ENCODE measurements around the gene TRIM72. TPM values are rescaled to one million over a fixed set of nuclear protein-coding genes. Genes with fewer than 3 reads are reported as not detected.
"Not testable (repeated sequence)": the region's sequence is repeated elsewhere in the genome, so short reads cannot be mapped to it uniquely, and the experiment has no call there.

The TRIM72 gene
- total and polyA plus RNA-seq, 8 donors: under 0.01 to 0.15 (median 0.10) TPM; not detected in 5

DNA sequence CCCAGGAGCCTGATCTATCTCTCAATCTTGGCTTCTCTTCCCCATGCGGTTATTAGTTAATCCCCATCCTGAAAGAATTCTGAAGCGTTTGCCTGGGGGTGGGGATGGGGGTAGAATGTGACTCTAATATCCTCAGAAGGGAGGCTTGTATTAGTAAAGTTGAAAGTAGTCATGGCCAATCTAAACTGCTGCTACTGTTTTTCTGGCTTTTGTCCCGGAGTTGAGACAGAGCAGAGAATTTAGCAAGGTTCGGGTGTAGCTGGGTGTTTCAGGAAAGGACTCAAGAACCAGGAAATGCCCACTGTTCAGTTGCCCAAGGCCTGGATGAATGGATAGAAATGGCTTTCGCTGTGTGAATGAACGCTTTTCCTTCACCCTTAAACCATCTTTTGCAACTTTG lies 28.3 kb downstream of the TRIM72 start:
- Histone ChIP-seq H3K27ac (no peak overlapping the region), H3K36me3 (no peaks in the 10 kb centered on the region), H3K4me1 (no peaks in the 10 kb centered on the region), H3K4me3 (no peak overlapping the region), H3K9me3 (peaks cover 0 to 5% (median 0%) of the 10 kb centered on the region in 4 donors), H3K27me3 (peaks cover 0 to 23% (median 0%) of the 10 kb centered on the region in 3 donors)
- intact Hi-C loops (cut with DNase I; ENCODE audit: low total_unique reads): no loop called here
- WGBS, 5 donors: 48 to 60% (median 54%) methylated on average over 6 of the region's 6 CpGs
- no peak for DNase-seq
- no peak for TF ChIP-seq POLR2AphosphoS5 (IDR thresholded peaks at IDR 0.05)
- TF ChIP-seq POLR2A (IDR thresholded peaks at IDR 0.05): no peak
- TF ChIP-seq, protein P1, sequence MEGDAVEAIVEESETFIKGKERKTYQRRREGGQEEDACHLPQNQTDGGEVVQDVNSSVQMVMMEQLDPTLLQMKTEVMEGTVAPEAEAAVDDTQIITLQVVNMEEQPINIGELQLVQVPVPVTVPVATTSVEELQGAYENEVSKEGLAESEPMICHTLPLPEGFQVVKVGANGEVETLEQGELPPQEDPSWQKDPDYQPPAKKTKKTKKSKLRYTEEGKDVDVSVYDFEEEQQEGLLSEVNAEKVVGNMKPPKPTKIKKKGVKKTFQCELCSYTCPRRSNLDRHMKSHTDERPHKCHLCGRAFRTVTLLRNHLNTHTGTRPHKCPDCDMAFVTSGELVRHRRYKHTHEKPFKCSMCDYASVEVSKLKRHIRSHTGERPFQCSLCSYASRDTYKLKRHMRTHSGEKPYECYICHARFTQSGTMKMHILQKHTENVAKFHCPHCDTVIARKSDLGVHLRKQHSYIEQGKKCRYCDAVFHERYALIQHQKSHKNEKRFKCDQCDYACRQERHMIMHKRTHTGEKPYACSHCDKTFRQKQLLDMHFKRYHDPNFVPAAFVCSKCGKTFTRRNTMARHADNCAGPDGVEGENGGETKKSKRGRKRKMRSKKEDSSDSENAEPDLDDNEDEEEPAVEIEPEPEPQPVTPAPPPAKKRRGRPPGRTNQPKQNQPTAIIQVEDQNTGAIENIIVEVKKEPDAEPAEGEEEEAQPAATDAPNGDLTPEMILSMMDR (IDR thresholded peaks at IDR 0.05): no peak
- TF ChIP-seq EP300 (IDR thresholded peaks at IDR 0.05): no peak

DNA sequence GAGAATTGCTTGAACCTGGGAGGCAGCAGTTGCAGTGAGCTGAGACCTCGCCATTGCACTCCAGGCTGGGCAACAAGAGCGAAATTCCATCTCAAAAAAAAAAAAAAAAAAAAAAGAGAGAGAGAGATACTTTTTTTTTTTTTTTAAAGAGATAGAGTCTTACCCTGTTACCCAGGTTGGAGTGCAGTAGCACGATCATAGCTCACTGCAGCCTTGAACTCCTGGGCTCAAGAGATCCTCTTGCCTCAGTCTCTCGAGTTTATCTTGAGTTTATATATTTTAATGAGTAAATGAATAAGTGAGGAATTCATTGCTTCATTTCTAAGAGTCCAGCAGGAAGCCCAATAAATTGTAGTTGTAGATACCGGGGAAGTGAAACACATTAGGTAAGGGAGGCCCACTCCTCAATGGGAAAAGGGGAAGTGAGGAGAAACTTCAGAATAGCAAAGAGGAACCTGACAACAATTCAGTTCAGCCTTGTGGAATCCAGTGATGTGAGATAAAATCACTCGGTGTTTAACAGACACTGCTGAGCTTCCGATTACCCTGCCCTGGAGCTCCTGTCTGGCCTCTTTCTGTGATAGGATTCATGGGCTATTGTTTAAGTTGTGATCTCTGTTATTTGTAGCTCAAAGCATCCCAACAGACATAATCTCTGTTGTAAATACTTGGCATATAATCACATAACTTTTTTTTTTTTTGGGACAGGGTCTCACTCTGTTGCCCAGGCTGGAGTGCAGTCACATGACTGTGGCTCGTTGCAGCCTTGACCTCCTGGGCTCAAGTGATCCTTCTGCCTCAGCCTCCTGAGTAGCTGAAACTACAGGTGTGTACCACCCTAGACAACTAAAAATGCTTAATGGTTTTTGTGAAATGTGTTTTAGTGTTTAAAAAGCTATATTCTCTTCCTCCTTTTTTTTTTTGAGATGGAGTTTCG lies 30.1 kb downstream of the TRIM72 start:
- TF ChIP-seq EP300 (IDR thresholded peaks at IDR 0.05) (no peak), POLR2AphosphoS5 (IDR thresholded peaks at IDR 0.05) (no peak), POLR2A (IDR thresholded peaks at IDR 0.05) (no peak)
- TF ChIP-seq, protein P1 (IDR thresholded peaks at IDR 0.05): no peak
- Histone ChIP-seq H3K4me3 (no peak overlapping the region), H3K9me3 (peaks cover 0 to 5% (median 0%) of the 10 kb centered on the region in 4 donors), H3K4me1 (no peaks in the 10 kb centered on the region), H3K27ac (peak overlapping the region in 1 of 5 donors; percentile 0), H3K36me3 (no peaks in the 10 kb centered on the region), H3K27me3 (peaks cover 0 to 37% (median 0%) of the 10 kb centered on the region in 3 donors)
- 52 to 63% (median 57%) methylated on average over 8 to 9 of the region's 9 CpGs for WGBS, 5 donors
- intact Hi-C loops (cut with DNase I; ENCODE audit: low total_unique reads): no loop called here
- DNase-seq: peak in 1 of 2 donors; percentile 16

DNA sequence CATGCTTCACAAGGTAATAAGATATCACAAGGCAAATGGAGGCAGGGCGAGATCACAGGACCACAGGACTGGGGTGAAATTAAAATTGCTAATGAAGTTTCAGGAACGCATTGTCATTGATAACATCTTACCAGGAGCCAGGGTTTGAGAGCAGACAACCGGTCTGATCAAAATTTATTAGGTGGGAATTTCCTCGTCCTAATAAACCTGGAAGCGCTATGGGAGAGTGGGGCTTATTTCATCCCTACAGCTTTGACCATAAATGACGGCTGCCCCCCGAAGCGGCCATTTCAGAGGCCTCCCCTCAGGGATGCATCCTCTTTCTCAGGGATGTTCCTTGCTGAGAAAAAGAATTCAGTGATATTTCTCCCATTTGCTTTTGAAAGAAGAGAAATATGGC lies 31.7 kb downstream of the TRIM72 start:
- DNase-seq; H3K36me3 ChIP-seq; H3K9me3 ChIP-seq; H3K27ac ChIP-seq; H3K4me1 ChIP-seq; intact Hi-C loops (cut with DNase I; ENCODE audit: low total_unique reads); H3K4me3 ChIP-seq: not testable (repeated sequence)
- WGBS, 5 donors: 34 to 51% (median 46%) methylated on average over 8 of the region's 8 CpGs
- peaks cover 0 to 37% (median 0%) of the 10 kb centered on the region in 3 donors for H3K27me3 ChIP-seq

DNA sequence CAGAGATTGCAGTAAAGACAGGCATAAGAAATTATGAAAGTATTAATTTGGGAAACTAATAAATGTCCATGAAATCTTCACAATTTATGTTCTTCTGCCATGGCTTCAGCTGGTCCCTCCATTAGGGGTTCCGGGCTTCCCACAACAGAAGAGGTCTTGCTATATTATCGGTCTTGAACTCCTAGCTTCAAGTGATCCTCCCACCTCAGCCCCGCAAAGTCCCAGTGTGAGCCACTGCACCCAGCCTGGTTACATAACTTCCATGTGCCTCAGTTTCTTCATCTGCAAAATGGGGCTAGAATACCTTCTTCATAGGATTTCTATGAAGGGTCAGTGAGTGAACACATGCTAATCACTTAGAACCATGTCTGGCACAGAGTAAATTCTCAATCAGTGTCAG lies 32.4 kb downstream of the TRIM72 start:
- TF ChIP-seq, protein P1 (IDR thresholded peaks at IDR 0.05): no peak
- TF ChIP-seq POLR2A (IDR thresholded peaks at IDR 0.05) (no peak), EP300 (IDR thresholded peaks at IDR 0.05) (no peak), POLR2AphosphoS5 (IDR thresholded peaks at IDR 0.05) (no peak)
- no peak overlapping the region for H3K27ac ChIP-seq
- no peak overlapping the region for H3K4me3 ChIP-seq
- DNase-seq: no peak
- H3K4me1 ChIP-seq: no peaks in the 10 kb centered on the region
- H3K9me3 ChIP-seq: peaks cover 0 to 5% (median 0%) of the 10 kb centered on the region in 4 donors
- WGBS, 5 donors: 87 to 97% (median 93%) methylated on average over 3 of the region's 3 CpGs
- intact Hi-C loops (cut with DNase I; ENCODE audit: low total_unique reads): no loop called here
- H3K36me3 ChIP-seq: no peaks in the 10 kb centered on the region
- H3K27me3 ChIP-seq: peaks cover 0 to 37% (median 0%) of the 10 kb centered on the region in 3 donors

DNA sequence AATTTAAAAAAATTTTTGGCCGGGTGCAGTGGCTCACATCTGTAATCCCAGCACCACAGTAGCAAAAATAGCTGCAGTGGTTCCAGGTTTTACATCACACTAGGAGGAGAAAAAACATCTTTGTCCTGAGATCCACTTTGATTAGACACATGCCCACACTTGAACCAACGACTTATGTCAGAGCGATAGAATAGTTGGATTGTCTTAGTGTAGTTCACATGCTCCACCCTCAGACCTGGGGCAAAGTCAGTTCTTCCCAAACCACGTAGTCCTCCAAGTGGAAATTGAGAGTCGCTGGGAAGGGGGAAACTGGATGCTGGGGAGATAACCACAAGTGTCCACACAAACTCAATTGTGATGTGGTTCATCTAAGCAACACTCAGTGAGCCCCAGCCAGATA lies 34.4 kb downstream of the TRIM72 start:
- intact Hi-C loops (cut with DNase I; ENCODE audit: low total_unique reads): no loop called here
- no peaks in the 10 kb centered on the region for H3K36me3 ChIP-seq
- no peak for DNase-seq
- peaks cover 0 to 37% (median 0%) of the 10 kb centered on the region in 3 donors for H3K27me3 ChIP-seq
- H3K27ac ChIP-seq: no peak overlapping the region
- WGBS, 5 donors: 70 to 85% (median 76%) methylated on average over 5 of the region's 5 CpGs
- TF ChIP-seq POLR2A (IDR thresholded peaks at IDR 0.05) (no peak), EP300 (IDR thresholded peaks at IDR 0.05) (no peak), POLR2AphosphoS5 (IDR thresholded peaks at IDR 0.05) (no peak)
- TF ChIP-seq, protein P1 (IDR thresholded peaks at IDR 0.05): no peak
- no peak overlapping the region for H3K4me3 ChIP-seq
- H3K9me3 ChIP-seq: peaks cover 0 to 5% (median 0%) of the 10 kb centered on the region in 4 donors
- no peaks in the 10 kb centered on the region for H3K4me1 ChIP-seq
